ENCODE measurements around the gene DFFB.

DFFB gene

GRCh38 chr1:3910857-3911845 is 53.9 kb downstream of the DFFB start:
- peaks cover 0 to 17% (median 0%) of the 10 kb centered on the region in 3 experiments for H3K27me3 ChIP-seq (ENCODE audit: control insufficient read depth in 3 of 3, insufficient read depth in 3 of 3, low read depth in 1 of 3, low read length in 3 of 3)
- H3K79me1 ChIP-seq (ENCODE audit: low read depth, low read length), result peaks cover 3% of the 10 kb centered on the region
- peaks cover 0 to 2% of the 10 kb centered on the region in 2 donors for H3K9me3 ChIP-seq (replicated peaks in 1 of 2; ENCODE audit: control insufficient read depth in 2 of 2, insufficient read depth in 1 of 2, low read depth in 1 of 2, low read length in 2 of 2)
- no peak overlapping the region for H3K4me3 ChIP-seq (ENCODE audit: low read length in 2 of 2)
- H4K8ac ChIP-seq (ENCODE audit: low read depth, low read length), result no peak overlapping the region
- no peak overlapping the region for H3K4ac ChIP-seq (ENCODE audit: low read length)
- peak overlapping the region; percentile 69 for H2BK12ac ChIP-seq (ENCODE audit: low read length)
- peaks cover 9 to 23% of the 10 kb centered on the region in 2 donors for H3K4me1 ChIP-seq (ENCODE audit: control insufficient read depth in 2 of 2, insufficient read depth in 1 of 2, low read depth in 1 of 2, low read length in 2 of 2)
- H3K36me3 ChIP-seq (replicated peaks in 1 of 2; ENCODE audit: control insufficient read depth in 2 of 2, insufficient read depth in 2 of 2, low read length in 2 of 2), result no peaks in the 10 kb centered on the region
- no peak overlapping the region for H3K4me2 ChIP-seq (ENCODE audit: insufficient read depth, low read length, poor library complexity, severe bottlenecking)
- H2BK15ac ChIP-seq (ENCODE audit: low read length), result peak overlapping the region; percentile 91
- H3K9ac ChIP-seq (ENCODE audit: low read depth, low read length, poor library complexity), result no peak overlapping the region
- peak overlapping the region; percentile 42 for H2AFZ ChIP-seq (ENCODE audit: low read length)
- H3K23ac ChIP-seq (ENCODE audit: low read depth, low read length, poor library complexity), result no peak overlapping the region
- H2AK5ac ChIP-seq (ENCODE audit: low read depth, low read length), result peak overlapping the region; percentile 100
- no CpG with 5 or more reads among the region's 35 CpGs for WGBS, 2 donors (ENCODE audit: extremely low coverage in 2 of 2, insufficient read length in 2 of 2, insufficient replicate concordance in 1 of 2)
- H3K27ac ChIP-seq (replicated peaks; ENCODE audit: low read length), result no peak overlapping the region
- peak overlapping the region; percentile 65 for H3K18ac ChIP-seq (ENCODE audit: low read length)
- no peak overlapping the region for H2BK120ac ChIP-seq (ENCODE audit: low read depth, low read length)
- H2BK5ac ChIP-seq (ENCODE audit: low read length), result no peak overlapping the region
- DNase-seq (ENCODE audit: low spot score), result peak; percentile 80
- no peak overlapping the region for H4K91ac ChIP-seq (ENCODE audit: low read depth, low read length, poor library complexity)
- no peak overlapping the region for H3K14ac ChIP-seq (ENCODE audit: low read length)

- no peak overlapping the region for H3K9ac ChIP-seq (ENCODE audit: low read depth, low read length, poor library complexity)
- peaks cover 3% of the 10 kb centered on the region for H3K79me1 ChIP-seq (ENCODE audit: low read depth, low read length)
- peak overlapping the region; percentile 57 for H3K23ac ChIP-seq (ENCODE audit: low read depth, low read length, poor library complexity)
- H3K4me1 ChIP-seq (ENCODE audit: control insufficient read depth in 2 of 2, insufficient read depth in 1 of 2, low read depth in 1 of 2, low read length in 2 of 2), result peaks cover 9 to 23% of the 10 kb centered on the region in 2 donors
- H2AK5ac ChIP-seq (ENCODE audit: low read depth, low read length), result peak overlapping the region; percentile 2
- no peak overlapping the region for H3K27ac ChIP-seq (replicated peaks; ENCODE audit: low read length)
- H3K4me3 ChIP-seq (ENCODE audit: low read length in 2 of 2), result no peak overlapping the region
- WGBS, 2 donors (ENCODE audit: extremely low coverage in 2 of 2, insufficient read length in 2 of 2, insufficient replicate concordance in 1 of 2), result no CpG with 5 or more reads among the region's 38 CpGs
- DNase-seq (ENCODE audit: low spot score), result no peak
- H3K27me3 ChIP-seq (ENCODE audit: control insufficient read depth in 3 of 3, insufficient read depth in 3 of 3, low read depth in 1 of 3, low read length in 3 of 3), result peaks cover 0 to 23% (median 0%) of the 10 kb centered on the region in 3 experiments
- peak overlapping the region; percentile 62 for H2BK5ac ChIP-seq (ENCODE audit: low read length)
- no peaks in the 10 kb centered on the region for H3K36me3 ChIP-seq (replicated peaks in 1 of 2; ENCODE audit: control insufficient read depth in 2 of 2, insufficient read depth in 2 of 2, low read length in 2 of 2)
- H3K4ac ChIP-seq (ENCODE audit: low read length), result peak overlapping the region; percentile 1
- H2AFZ ChIP-seq (ENCODE audit: low read length), result no peak overlapping the region
- no peak overlapping the region for H2BK120ac ChIP-seq (ENCODE audit: low read depth, low read length)
- H3K14ac ChIP-seq (ENCODE audit: low read length), result no peak overlapping the region
- H3K18ac ChIP-seq (ENCODE audit: low read length), result peak overlapping the region; percentile 82
- H4K8ac ChIP-seq (ENCODE audit: low read depth, low read length), result no peak overlapping the region
- H4K91ac ChIP-seq (ENCODE audit: low read depth, low read length, poor library complexity), result no peak overlapping the region
- peaks cover 0 to 2% of the 10 kb centered on the region in 2 donors for H3K9me3 ChIP-seq (replicated peaks in 1 of 2; ENCODE audit: control insufficient read depth in 2 of 2, insufficient read depth in 1 of 2, low read depth in 1 of 2, low read length in 2 of 2)
- H2BK12ac ChIP-seq (ENCODE audit: low read length), result peak overlapping the region; percentile 59
- peak overlapping the region; percentile 90 for H2BK15ac ChIP-seq (ENCODE audit: low read length)
- H3K4me2 ChIP-seq (ENCODE audit: insufficient read depth, low read length, poor library complexity, severe bottlenecking), result no peak overlapping the region
Measured at GRCh38 chr1:3911981-3912808, 54.9 kb downstream of the DFFB start.

- H4K8ac ChIP-seq (ENCODE audit: low read depth, low read length), result no peak overlapping the region
- peak overlapping the region; percentile 1 for H3K4ac ChIP-seq (ENCODE audit: low read length)
- H3K4me2 ChIP-seq (ENCODE audit: insufficient read depth, low read length, poor library complexity, severe bottlenecking), result no peak overlapping the region
- H3K27me3 ChIP-seq (ENCODE audit: control insufficient read depth in 3 of 3, insufficient read depth in 3 of 3, low read depth in 1 of 3, low read length in 3 of 3), result peaks cover 0 to 26% (median 0%) of the 10 kb centered on the region in 3 experiments
- peaks cover 4% of the 10 kb centered on the region for H3K79me1 ChIP-seq (ENCODE audit: low read depth, low read length)
- no peak overlapping the region for H4K91ac ChIP-seq (ENCODE audit: low read depth, low read length, poor library complexity)
- H3K18ac ChIP-seq (ENCODE audit: low read length), result peak overlapping the region; percentile 82
- no peak overlapping the region for H2AFZ ChIP-seq (ENCODE audit: low read length)
- H3K9ac ChIP-seq (ENCODE audit: low read depth, low read length, poor library complexity), result no peak overlapping the region
- no peak overlapping the region for H3K27ac ChIP-seq (replicated peaks; ENCODE audit: low read length)
- H3K36me3 ChIP-seq (replicated peaks in 1 of 2; ENCODE audit: control insufficient read depth in 2 of 2, insufficient read depth in 2 of 2, low read length in 2 of 2), result no peaks in the 10 kb centered on the region
- H3K4me1 ChIP-seq (ENCODE audit: control insufficient read depth in 2 of 2, insufficient read depth in 1 of 2, low read depth in 1 of 2, low read length in 2 of 2), result peaks cover 9 to 23% of the 10 kb centered on the region in 2 donors
- peak overlapping the region; percentile 54 for H2BK12ac ChIP-seq (ENCODE audit: low read length)
- peak overlapping the region; percentile 62 for H2BK5ac ChIP-seq (ENCODE audit: low read length)
- peak overlapping the region; percentile 25 for H3K14ac ChIP-seq (ENCODE audit: low read length)
- H3K4me3 ChIP-seq (ENCODE audit: low read length in 2 of 2), result no peak overlapping the region
- peak overlapping the region; percentile 2 for H2AK5ac ChIP-seq (ENCODE audit: low read depth, low read length)
- no peak for DNase-seq (ENCODE audit: low spot score)
- H3K23ac ChIP-seq (ENCODE audit: low read depth, low read length, poor library complexity), result peak overlapping the region; percentile 44
- WGBS, 2 donors (ENCODE audit: extremely low coverage in 2 of 2, insufficient read length in 2 of 2, insufficient replicate concordance in 1 of 2), result no CpG with 5 or more reads among the region's 23 CpGs
- H3K9me3 ChIP-seq (replicated peaks in 1 of 2; ENCODE audit: control insufficient read depth in 2 of 2, insufficient read depth in 1 of 2, low read depth in 1 of 2, low read length in 2 of 2), result peaks cover 0 to 4% of the 10 kb centered on the region in 2 donors
- no peak overlapping the region for H2BK120ac ChIP-seq (ENCODE audit: low read depth, low read length)
- H2BK15ac ChIP-seq (ENCODE audit: low read length), result peak overlapping the region; percentile 90
Measured at GRCh38 chr1:3912809-3913685, 55.8 kb downstream of the DFFB start.

Data from neuronal stem cell (in vitro differentiated cells).